ENCODE results near the gene MAG.

The MAG gene

GRCh38 chr19:35265126-35265899 is 26.6 kb upstream of the MAG start:
- no peak for DNase-seq

DNA sequence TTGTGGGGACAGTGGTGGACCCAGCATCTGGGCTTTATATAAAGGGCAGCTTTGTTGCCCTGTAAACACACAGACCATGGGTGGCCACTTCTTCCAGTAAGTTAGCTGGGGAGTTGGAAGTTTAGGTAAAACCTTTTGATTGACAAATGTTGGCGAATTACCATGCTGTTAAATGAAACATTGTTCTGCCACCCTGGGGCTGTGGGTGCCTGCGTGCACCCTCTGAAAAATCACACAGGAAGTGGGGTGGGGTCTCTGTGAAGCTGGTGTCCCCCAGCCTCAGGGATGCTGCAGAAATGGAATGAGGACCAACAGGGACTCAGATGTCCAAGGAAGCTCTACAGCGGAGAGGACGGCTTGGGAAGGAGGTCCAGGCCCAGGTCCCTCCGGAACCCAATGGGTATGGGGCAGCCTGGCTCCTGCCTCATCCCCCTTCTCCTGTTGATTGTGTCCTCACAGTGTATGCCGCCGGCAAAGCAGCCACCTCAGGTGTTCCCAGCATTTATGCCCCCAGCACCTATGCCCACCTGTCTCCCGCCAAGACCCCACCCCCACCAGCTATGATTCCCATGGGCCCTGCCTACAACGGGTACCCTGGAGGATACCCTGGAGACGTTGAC is 26.0 kb upstream of the MAG start:
- DNase-seq: no peak

DNA sequence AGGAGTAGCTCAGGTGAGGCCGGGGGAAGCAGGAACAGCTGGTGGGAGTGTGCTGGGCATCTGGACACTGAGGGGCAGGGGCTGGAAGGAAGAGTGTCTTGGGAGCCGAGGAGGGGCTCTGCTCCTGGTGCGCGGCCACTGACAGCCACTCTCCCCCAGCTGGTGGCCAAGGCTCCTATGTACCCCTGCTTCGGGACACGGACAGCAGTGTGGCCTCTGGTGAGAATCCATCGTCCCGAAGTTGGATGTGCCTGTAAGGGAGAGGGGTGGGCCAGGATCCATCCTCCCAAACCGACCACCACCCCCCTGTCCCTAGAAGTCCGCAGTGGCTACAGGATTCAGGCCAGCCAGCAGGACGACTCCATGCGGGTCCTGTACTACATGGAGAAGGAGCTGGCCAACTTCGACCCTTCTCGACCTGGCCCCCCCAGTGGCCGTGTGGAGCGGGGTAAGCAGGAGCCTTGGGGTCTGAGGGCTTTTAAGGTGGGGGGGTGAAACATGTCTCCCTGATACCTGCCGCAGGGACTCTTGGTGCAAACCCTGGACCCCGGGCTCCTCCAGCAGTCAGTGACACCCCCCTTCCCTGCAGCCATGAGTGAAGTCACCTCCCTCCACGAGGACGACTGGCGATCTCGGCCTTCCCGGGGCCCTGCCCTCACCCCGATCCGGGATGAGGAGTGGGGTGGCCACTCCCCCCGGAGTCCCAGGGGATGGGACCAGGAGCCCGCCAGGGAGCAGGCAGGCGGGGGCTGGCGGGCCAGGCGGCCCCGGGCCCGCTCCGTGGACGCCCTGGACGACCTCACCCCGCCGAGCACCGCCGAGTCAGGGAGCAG is 25.2 kb upstream of the MAG start:
- peak; percentile 17 for DNase-seq

- peak; percentile 24 for DNase-seq
Measured at GRCh38 chr19:35267353-35267817, 24.6 kb upstream of the MAG start.

DNA sequence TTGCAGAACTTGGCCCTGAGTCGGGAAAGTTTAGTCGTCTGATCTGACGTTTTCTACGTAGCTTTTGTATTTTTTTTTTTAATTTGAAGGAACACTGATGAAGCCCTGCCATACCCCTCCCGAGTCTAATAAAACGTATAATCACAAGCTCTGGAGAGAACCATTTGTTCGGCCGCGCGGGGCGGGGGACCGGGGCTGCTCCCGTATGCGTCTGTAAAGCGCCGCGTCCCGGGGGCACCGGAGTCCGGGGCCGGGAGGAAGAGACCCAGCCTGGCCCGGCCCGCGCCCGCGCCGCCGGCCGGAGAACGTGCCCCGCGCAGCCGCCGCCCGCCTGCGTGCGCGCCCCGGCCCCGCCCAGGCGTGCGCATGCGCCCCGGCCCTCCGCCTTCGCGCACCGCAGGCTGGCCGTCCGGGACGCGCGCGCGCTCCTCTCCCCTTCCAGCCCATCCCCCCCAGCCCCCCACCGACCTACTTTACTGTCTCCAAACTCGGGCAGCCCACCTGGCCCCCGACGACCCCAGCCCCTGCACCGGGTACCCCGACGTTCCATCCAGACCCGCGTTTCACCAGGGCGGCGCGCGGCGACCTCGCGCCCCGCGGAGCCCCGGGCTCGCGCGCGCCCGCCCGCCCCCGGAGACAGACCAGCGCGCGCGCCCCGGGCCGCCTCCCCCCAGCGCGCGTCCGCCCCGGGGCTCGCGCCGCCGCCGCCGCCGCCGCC is 24.0 kb upstream of the MAG start:
- DNase-seq: peak; percentile 83

- DNase-seq: peak; percentile 79
Measured at GRCh38 chr19:35268536-35269437, 23.2 kb upstream of the MAG start, which contains the start of gene USF2. Gene USF2, plus strand, starts transcription at chr19:35268962. Its CDS starts 140 bp downstream, at chr19:35269102.

GRCh38 chr19:35269438-35270117 is 22.4 kb upstream of the MAG start:
- DNase-seq: peak; percentile 71

- no peak for DNase-seq
Measured at GRCh38 chr19:35270381-35270811, 21.6 kb upstream of the MAG start.

- DNase-seq: no peak
Measured at GRCh38 chr19:35271546-35271945, 20.4 kb upstream of the MAG start.

- no peak for DNase-seq
Measured at GRCh38 chr19:35272122-35272719, 19.7 kb upstream of the MAG start.

GRCh38 chr19:35272954-35273649 is 18.9 kb upstream of the MAG start:
- no peak for DNase-seq

GRCh38 chr19:35273686-35274259 is 18.2 kb upstream of the MAG start:
- no peak for DNase-seq

DNA sequence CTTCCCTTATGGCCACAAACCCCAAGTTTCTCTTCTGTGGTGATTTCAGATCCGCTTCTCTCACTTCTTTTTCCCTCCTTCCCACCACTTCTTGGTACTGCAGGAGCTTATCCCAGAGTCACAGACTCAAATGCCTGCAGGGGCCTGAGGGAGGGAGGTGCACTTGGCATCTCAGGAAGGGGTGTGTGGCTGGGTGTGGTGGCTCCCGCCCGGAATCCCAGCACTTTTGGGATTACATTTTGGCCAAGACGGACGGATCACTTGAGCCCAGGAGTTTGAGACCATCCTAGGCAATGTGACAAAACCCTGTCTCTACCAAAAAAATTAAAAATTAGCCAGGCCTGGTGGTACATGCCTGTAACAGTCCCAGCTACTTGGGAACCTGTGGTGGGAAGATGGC is 17.6 kb upstream of the MAG start:
- DNase-seq: no peak

GRCh38 chr19:35276706-35277281 is 15.2 kb upstream of the MAG start:
- no peak for DNase-seq

DNA sequence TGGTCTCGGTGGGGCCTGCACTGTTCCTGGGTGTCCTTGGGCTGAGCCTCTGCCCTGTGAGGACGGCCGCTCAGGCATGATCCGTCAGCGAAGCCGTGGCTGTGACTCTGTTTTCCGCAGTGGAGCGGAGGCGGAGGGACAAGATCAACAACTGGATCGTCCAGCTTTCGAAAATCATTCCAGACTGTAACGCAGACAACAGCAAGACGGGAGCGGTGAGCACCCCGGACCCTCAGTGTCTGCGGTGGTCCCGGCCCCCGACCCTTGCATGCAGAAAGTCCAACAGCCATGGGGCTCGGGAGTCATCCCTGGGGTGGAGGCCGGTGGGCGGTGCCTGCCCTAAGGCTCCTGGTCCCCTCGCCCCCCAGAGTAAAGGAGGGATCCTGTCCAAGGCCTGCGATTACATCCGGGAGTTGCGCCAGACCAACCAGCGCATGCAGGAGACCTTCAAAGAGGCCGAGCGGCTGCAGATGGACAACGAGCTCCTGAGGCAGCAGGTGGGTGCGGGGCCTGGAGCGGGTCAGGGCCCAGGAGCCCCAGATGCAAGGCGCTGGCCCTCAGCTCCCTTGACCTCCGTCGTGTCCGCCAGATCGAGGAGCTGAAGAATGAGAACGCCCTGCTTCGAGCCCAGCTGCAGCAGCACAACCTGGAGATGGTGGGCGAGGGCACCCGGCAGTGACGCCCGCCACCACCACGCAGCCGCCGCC is 13.2 kb upstream of the MAG start:
- DNase-seq: no peak

GRCh38 chr19:35279374-35279773 is 12.6 kb upstream of the MAG start:
- DNase-seq: no peak

- DNase-seq: no peak
Measured at GRCh38 chr19:35279985-35280821, 11.8 kb upstream of the MAG start.
